ENCODE data around the gene PYGO2. TPM values are rescaled to one million over a fixed set of nuclear protein-coding genes. Genes with fewer than 3 reads are reported as not detected.

PYGO2 gene
- total and polyA plus RNA-seq, 2 of the 8 experiments (the other 6 are each of a cell fraction or from before 2014, with no cell fraction given), result 31.0 to 31.6 TPM

DNA sequence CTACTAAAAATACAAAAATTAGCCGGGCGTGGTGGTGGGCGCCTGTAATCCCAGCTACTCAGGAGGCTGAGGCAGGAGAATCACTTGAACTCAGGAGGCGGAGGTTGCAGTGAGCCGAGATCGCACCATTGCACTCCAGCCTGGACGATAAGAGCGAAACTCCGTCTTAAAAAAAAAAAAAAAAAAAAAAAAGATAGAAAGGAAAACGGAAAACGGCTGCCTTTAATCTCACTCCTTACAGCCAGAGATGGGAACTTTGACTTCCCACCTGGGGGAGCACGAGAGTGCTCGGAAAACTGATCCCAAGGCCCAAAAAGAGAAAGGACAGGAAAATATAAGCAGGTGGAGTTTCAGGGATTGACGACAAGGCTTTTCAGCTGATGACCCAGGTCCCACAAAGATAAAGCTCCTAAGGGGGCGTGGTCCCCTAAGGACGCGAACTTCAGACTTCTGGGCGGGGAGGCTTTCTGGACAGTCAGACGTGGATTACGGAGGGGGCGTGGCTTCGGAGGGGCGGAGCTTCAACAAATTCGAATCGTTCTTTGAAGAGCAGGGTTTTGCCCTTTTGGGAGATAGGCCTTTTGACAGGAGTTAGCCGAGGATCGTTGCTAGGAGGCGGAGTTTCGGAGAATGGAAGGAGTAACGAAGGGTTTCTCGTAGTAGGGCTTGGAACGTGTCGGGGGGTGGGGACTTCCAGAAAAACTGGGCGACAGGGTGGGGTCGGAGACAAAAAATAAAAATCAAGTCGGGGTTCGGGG is 11.9 kb upstream of the PYGO2 start (continued):
- TF ChIP-seq BACH1 (IDR thresholded peaks at IDR 0.05; ENCODE audit: low read length), result no peak
- TF ChIP-seq PHF8 (conservative IDR thresholded peaks at IDR 0.05; ENCODE audit: low read depth, low read length), result peak; percentile 46; the same call in 1 of the 2 replicates
- TF ChIP-seq SIN3A (conservative IDR thresholded peaks at IDR 0.05 in 1 of 2, IDR thresholded peaks at IDR 0.05 in 1 of 2; ENCODE audit: low read depth in 1 of 2, low read length in 2 of 2), result no peak; a peak in 2 of 4 replicates
- no peak for TF ChIP-seq SIRT6 (IDR thresholded peaks at IDR 0.05; ENCODE audit: low read length)

All from H1 (cell line).